ENCODE results near the gene TMEM131. TPM values are rescaled to one million over a fixed set of nuclear protein-coding genes. Genes with fewer than 3 reads are reported as not detected.

Gene TMEM131
- total RNA-seq, 1 donor from 2014 or later, result 20.0 TPM

DNA sequence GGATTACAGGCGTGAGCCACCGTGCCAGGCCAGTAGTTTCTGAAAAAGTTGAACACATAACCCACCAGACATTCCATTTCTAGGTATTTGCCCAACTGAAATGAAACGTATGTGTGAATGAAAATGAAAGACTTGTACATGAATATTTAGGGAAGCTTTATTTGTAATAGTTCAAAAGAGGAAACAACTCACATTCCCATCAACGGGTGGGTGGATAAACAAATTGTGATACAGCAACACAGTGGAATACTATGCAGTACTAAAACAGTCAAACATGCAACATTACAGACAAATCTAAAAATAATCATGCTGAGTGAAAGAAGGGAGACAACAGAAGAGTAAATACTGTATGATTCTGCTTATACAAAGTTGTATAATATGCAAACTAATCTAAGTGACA, 46.8 kb downstream of the TMEM131 start:
- H3K4me1 ChIP-seq, result peaks cover 0 to 4% of the 10 kb centered on the region in 2 donors
- DNase-seq (ENCODE audit: low spot score in 2 of 2), result no peak
- H3K9me3 ChIP-seq, result no peaks in the 10 kb centered on the region
- TF ChIP-seq, protein P1, sequence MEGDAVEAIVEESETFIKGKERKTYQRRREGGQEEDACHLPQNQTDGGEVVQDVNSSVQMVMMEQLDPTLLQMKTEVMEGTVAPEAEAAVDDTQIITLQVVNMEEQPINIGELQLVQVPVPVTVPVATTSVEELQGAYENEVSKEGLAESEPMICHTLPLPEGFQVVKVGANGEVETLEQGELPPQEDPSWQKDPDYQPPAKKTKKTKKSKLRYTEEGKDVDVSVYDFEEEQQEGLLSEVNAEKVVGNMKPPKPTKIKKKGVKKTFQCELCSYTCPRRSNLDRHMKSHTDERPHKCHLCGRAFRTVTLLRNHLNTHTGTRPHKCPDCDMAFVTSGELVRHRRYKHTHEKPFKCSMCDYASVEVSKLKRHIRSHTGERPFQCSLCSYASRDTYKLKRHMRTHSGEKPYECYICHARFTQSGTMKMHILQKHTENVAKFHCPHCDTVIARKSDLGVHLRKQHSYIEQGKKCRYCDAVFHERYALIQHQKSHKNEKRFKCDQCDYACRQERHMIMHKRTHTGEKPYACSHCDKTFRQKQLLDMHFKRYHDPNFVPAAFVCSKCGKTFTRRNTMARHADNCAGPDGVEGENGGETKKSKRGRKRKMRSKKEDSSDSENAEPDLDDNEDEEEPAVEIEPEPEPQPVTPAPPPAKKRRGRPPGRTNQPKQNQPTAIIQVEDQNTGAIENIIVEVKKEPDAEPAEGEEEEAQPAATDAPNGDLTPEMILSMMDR (IDR thresholded peaks at IDR 0.05), result no peak
- no peaks in the 10 kb centered on the region for H3K36me3 ChIP-seq
- no peak overlapping the region for H3K4me3 ChIP-seq
- H3K27me3 ChIP-seq, result no peaks in the 10 kb centered on the region
- H3K27ac ChIP-seq, result no peak overlapping the region
- intact Hi-C loops (cut with DNase I), result no loop called here

DNA sequence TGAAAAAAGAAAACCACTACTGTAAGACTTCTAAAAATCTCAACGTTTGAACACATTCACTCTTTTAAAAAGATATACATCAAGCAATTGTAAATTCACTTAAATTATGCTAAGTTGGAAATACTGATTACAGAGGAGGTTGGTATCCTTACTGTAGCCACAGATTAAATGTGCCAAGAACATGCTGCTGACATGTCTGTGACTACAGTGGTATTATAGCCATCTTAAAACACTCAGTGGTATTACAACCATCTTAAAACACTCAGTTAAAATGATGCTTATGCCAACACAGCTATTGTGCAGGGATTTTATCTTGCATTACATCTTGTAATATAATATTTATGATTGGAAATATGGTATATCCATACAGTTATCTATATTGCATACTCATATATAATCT, 50.0 kb downstream of the TMEM131 start:
- H3K9me3 ChIP-seq, result no peaks in the 10 kb centered on the region
- no peak overlapping the region for H3K27ac ChIP-seq
- TF ChIP-seq, protein P1 (IDR thresholded peaks at IDR 0.05), result no peak
- no peaks in the 10 kb centered on the region for H3K27me3 ChIP-seq
- intact Hi-C loops (cut with DNase I), result no loop called here
- H3K4me3 ChIP-seq, result no peak overlapping the region
- no peaks in the 10 kb centered on the region for H3K36me3 ChIP-seq
- DNase-seq (ENCODE audit: low spot score in 2 of 2), result no peak
- H3K4me1 ChIP-seq, result peaks cover 0 to 2% of the 10 kb centered on the region in 2 donors

DNA sequence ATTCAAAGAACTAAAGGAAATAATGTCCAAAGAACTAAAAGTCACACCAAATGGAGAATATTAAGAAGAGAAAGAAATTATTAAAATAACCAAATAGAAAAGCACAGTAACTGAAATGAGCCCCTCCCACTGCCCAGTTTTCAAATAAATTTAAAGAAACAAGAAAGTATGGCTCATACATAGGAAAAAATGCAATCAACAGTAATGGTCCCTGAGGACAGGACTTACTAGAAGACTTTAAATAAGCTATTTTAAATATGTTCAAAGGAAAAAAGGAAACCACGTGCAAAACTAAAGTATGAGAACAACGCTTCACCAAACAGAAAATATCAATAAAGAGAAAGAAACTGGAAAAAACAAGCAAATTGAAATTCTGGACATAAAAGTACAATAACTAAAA, 58.9 kb downstream of the TMEM131 start:
- DNase-seq (ENCODE audit: low spot score in 2 of 2), result no peak
- Histone ChIP-seq H3K36me3 (no peaks in the 10 kb centered on the region), H3K27ac (no peak overlapping the region), H3K9me3 (no peaks in the 10 kb centered on the region), H3K4me1 (peaks cover 9 to 26% of the 10 kb centered on the region in 2 donors), H3K4me3 (no peak overlapping the region), H3K27me3 (no peaks in the 10 kb centered on the region)
- TF ChIP-seq, protein P1 (IDR thresholded peaks at IDR 0.05), result no peak
- intact Hi-C loops (cut with DNase I), result no loop called here

DNA sequence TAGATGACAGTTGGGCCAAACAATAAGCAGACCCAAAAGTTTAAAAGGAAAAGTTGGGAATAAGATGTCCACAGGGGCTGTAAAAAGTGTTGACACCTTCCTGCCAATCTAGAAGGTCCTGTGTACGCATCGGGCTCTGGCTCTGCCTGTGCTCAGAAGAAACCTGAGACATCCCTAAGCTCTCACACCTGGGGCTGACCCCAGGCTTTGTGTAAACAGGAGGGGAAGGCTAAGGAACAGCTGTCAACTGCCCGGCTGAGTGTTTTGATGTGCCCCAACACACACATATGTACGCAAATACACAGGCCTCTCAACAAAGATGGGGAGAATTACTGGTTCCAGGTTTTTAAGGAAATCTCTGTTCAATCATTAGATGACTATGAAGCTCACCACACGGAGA, 59.5 kb downstream of the TMEM131 start:
- H3K4me3 ChIP-seq, result no peak overlapping the region
- no peak overlapping the region for H3K27ac ChIP-seq
- intact Hi-C loops (cut with DNase I), result no loop called here
- H3K27me3 ChIP-seq, result no peaks in the 10 kb centered on the region
- DNase-seq (ENCODE audit: low spot score in 2 of 2), result no peak
- H3K9me3 ChIP-seq, result no peaks in the 10 kb centered on the region
- TF ChIP-seq, protein P1 (IDR thresholded peaks at IDR 0.05), result no peak
- no peaks in the 10 kb centered on the region for H3K36me3 ChIP-seq
- H3K4me1 ChIP-seq, result peaks cover 9 to 26% of the 10 kb centered on the region in 2 donors

DNA sequence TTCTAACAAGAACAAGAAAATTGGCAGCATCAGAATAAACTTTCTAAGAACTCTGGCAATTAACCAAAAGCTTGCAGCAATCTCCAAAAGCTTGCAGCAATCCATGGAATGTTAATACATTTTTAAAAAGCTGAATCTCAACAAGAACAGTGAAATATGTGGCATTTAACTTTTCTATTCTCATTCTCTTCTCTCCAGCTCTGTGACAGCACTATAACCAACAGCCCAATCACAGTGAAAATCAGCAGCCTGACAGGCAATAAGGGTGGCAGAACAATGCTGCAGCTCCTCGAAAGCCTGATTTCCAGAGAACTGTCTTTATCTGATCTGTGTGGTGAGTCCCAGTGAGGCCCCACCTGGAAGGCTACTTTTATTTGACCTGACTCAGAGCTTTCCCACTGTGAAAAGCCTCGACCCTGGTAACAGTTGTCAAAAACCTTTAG, 60.0 kb downstream of the TMEM131 start:
- TF ChIP-seq, protein P1 (IDR thresholded peaks at IDR 0.05), result no peak
- H3K4me3 ChIP-seq, result no peak overlapping the region
- DNase-seq (ENCODE audit: low spot score in 2 of 2), result no peak
- no peaks in the 10 kb centered on the region for H3K36me3 ChIP-seq
- no peaks in the 10 kb centered on the region for H3K27me3 ChIP-seq
- peaks cover 9 to 26% of the 10 kb centered on the region in 2 donors for H3K4me1 ChIP-seq
- intact Hi-C loops (cut with DNase I), result no loop called here
- H3K27ac ChIP-seq, result no peak overlapping the region
- H3K9me3 ChIP-seq, result no peaks in the 10 kb centered on the region

Measured in ascending aorta (tissue), 2 donors.